Measurements from ENCODE around the gene ITPKA.
A peak's percentile ranks its signal among the peaks of the same experiment; 100 is the strongest.

Gene ITPKA

GRCh38 chr15:41494922-41495735, 1.5 kb downstream of the ITPKA start:
- DNase-seq (ENCODE audit: low spot score), result peak; percentile 71
- in situ Hi-C loops (cut with MboI; ENCODE audit: low sequenced_read_pairs, unreplicated experiment), result no loop called here
- TF ChIP-seq CTCF (IDR thresholded peaks at IDR 0.05; ENCODE audit: borderline replicate concordance, control extremely low read depth, extremely low read depth, insufficient read depth, missing control alignments), result no peak

GRCh38 chr15:41495736-41496599, 2.3 kb downstream of the ITPKA start:
- in situ Hi-C loops (cut with MboI; ENCODE audit: low sequenced_read_pairs, unreplicated experiment), result no loop called here
- peak; percentile 28 for DNase-seq (ENCODE audit: low spot score)
- no peak for TF ChIP-seq CTCF (IDR thresholded peaks at IDR 0.05; ENCODE audit: borderline replicate concordance, control extremely low read depth, extremely low read depth, insufficient read depth, missing control alignments)

GRCh38 chr15:41498657-41499056, 5.0 kb downstream of the ITPKA start:
- in situ Hi-C loops (cut with MboI; ENCODE audit: low sequenced_read_pairs, unreplicated experiment), result no loop called here
- no peak for TF ChIP-seq CTCF (IDR thresholded peaks at IDR 0.05; ENCODE audit: borderline replicate concordance, control extremely low read depth, extremely low read depth, insufficient read depth, missing control alignments)

GRCh38 chr15:41499109-41499851, 5.6 kb downstream of the ITPKA start:
- in situ Hi-C loops (cut with MboI; ENCODE audit: low sequenced_read_pairs, unreplicated experiment), result no loop called here
- TF ChIP-seq CTCF (IDR thresholded peaks at IDR 0.05; ENCODE audit: borderline replicate concordance, control extremely low read depth, extremely low read depth, insufficient read depth, missing control alignments), result no peak
- DNase-seq (ENCODE audit: low spot score), result no peak

More at GRCh38 chr15:41498657-41499056, 5.0 kb downstream of the ITPKA start:
- no peak for DNase-seq (ENCODE audit: low spot score)

- DNase-seq (ENCODE audit: low spot score), result peak; percentile 59
- no peak for TF ChIP-seq CTCF (IDR thresholded peaks at IDR 0.05; ENCODE audit: borderline replicate concordance, control extremely low read depth, extremely low read depth, insufficient read depth, missing control alignments)
Observed at GRCh38 chr15:41501191-41501917, 7.7 kb downstream of the ITPKA start.

More at GRCh38 chr15:41501191-41501917, 7.7 kb downstream of the ITPKA start:
- in situ Hi-C loops (cut with MboI; ENCODE audit: low sequenced_read_pairs, unreplicated experiment), result no loop called here
